Liver (tissue), 9 donors: ENCODE results near the gene PAPPA. TPM values are rescaled to one million over a fixed set of nuclear protein-coding genes. Genes with fewer than 3 reads are reported as not detected.

Experiments used
- DNase-seq: peaks from one replicate; pipeline ENCODE4 v3.0.0-alpha.2; 2017; ENCODE audit warnings: low spot score
- H3K27ac ChIP-seq, 2 donors: one replicate each; pipeline ENCODE4 v1.7.0; 2013; ENCODE audit warnings: inconsistent platforms in 2 of 2, low read length in 2 of 2, control low read depth in 1 of 2, low read depth in 1 of 2, mild to moderate bottlenecking in 1 of 2
- H3K27me3 ChIP-seq, 4 donors: one replicate each; pipeline versions ENCODE4 v1.6.1 to v1.7.0; 2013; ENCODE audit warnings: low read length in 3 of 4, inconsistent platforms in 1 of 4, mild to moderate bottlenecking in 1 of 4, moderate library complexity in 1 of 4; ENCODE audit not compliant: control insufficient read depth in 4 of 4, insufficient read depth in 4 of 4
- H3K36me3 ChIP-seq, 4 donors: one replicate each; pipeline versions ENCODE4 v1.6.1 to v1.7.0; 2013; ENCODE audit warnings: low read length in 3 of 4, mild to moderate bottlenecking in 3 of 4, low read depth in 1 of 4, moderate library complexity in 1 of 4; ENCODE audit not compliant: control insufficient read depth in 4 of 4, insufficient read depth in 3 of 4
- H3K4me1 ChIP-seq, 4 donors: one replicate each; pipeline versions ENCODE4 v1.6.1 to v1.7.0; 2013; ENCODE audit warnings: low read length in 3 of 4, mild to moderate bottlenecking in 3 of 4, moderate library complexity in 1 of 4; ENCODE audit not compliant: control insufficient read depth in 4 of 4, insufficient read depth in 4 of 4
- H3K4me3 ChIP-seq, 3 donors: one replicate each; pipeline versions ENCODE4 v1.6.1 to v1.7.0; 2013; ENCODE audit warnings: low read length in 3 of 3, control low read depth in 1 of 3, low read depth in 1 of 3, mild to moderate bottlenecking in 1 of 3
- H3K9ac ChIP-seq, 2 donors: one replicate each; pipeline ENCODE4 v1.7.0; 2013; ENCODE audit warnings: low read length in 2 of 2, mild to moderate bottlenecking in 2 of 2, moderate library complexity in 2 of 2, control low read depth in 1 of 2, low read depth in 1 of 2
- H3K9me3 ChIP-seq, 4 donors: one replicate each; pipeline versions ENCODE4 v1.6.1 to v1.7.0; 2013; ENCODE audit warnings: low read length in 3 of 4; ENCODE audit not compliant: control insufficient read depth in 4 of 4
- ATF3 ChIP-seq: IDR thresholded peaks from 2 replicates; pipeline ENCODE4 v1.6.1; 2016; ENCODE audit warnings: antibody characterized with exemption
- CTCF ChIP-seq: fragments of 150-350 bp; IDR thresholded peaks from 2 replicates; pipeline ENCODE4 v1.5.1; 2017; ENCODE audit warnings: improper control_type of control experiment, low read depth, low read length; ENCODE audit not compliant: missing input control
- EGR1 ChIP-seq, 2 donors: IDR thresholded peaks; 2 replicates each; pipeline ENCODE4 v1.6.1; 2016 to 2018; ENCODE audit warnings: antibody characterized with exemption in 2 of 2, low read depth in 2 of 2
- FOXA1 ChIP-seq: IDR thresholded peaks from 2 replicates; pipeline ENCODE4 v1.6.1; 2016; ENCODE audit warnings: antibody characterized with exemption
- FOXA2 ChIP-seq: IDR thresholded peaks from 2 replicates; pipeline ENCODE4 v1.6.1; 2016; ENCODE audit warnings: antibody characterized with exemption
- GABPA ChIP-seq, 2 donors: IDR thresholded peaks in 1 of 2; conservative IDR thresholded peaks in 1 of 2; 2 replicates each; pipeline ENCODE4 v1.6.1; 2016; ENCODE audit warnings: antibody characterized with exemption in 2 of 2, mild to moderate bottlenecking in 1 of 2, moderate library complexity in 1 of 2
- HNF4A ChIP-seq, 2 donors: conservative IDR thresholded peaks; 2 replicates each; pipeline ENCODE4 v1.6.1; 2016; ENCODE audit warnings: antibody characterized with exemption in 2 of 2, mild to moderate bottlenecking in 2 of 2
- HNF4G ChIP-seq: IDR thresholded peaks from 2 replicates; pipeline ENCODE4 v1.6.1; 2016; ENCODE audit warnings: antibody characterized with exemption
- JUND ChIP-seq, 2 donors: IDR thresholded peaks; 2 replicates each; pipeline ENCODE4 v1.6.1; 2016; ENCODE audit warnings: antibody characterized with exemption in 2 of 2
- NR2F2 ChIP-seq: IDR thresholded peaks from 2 replicates; pipeline ENCODE4 v1.6.1; 2016; ENCODE audit warnings: antibody characterized with exemption
- REST ChIP-seq: IDR thresholded peaks from 2 replicates; pipeline ENCODE4 v1.6.1; 2016; ENCODE audit warnings: antibody characterized with exemption, mild to moderate bottlenecking
- RXRA ChIP-seq, 2 donors: IDR thresholded peaks; 2 replicates each; pipeline ENCODE4 v1.6.1; 2017 to 2018; ENCODE audit warnings: antibody characterized with exemption in 2 of 2, mild to moderate bottlenecking in 1 of 2
- SP1 ChIP-seq: IDR thresholded peaks from 2 replicates; pipeline ENCODE4 v1.6.1; 2018; ENCODE audit warnings: antibody characterized with exemption, mild to moderate bottlenecking
- TAF1 ChIP-seq: conservative IDR thresholded peaks from 2 replicates; pipeline ENCODE4 v1.6.1; 2016; ENCODE audit warnings: antibody characterized with exemption, mild to moderate bottlenecking
- YY1 ChIP-seq: IDR thresholded peaks from 2 replicates; pipeline ENCODE4 v1.6.1; 2016; ENCODE audit warnings: antibody characterized with exemption, mild to moderate bottlenecking
- ZBTB33 ChIP-seq: IDR thresholded peaks from 2 replicates; pipeline ENCODE4 v1.6.1; 2016; ENCODE audit warnings: antibody characterized with exemption
- WGBS: extraction: QIAGEN DNeasy Blood & Tissue Kit; methylation state at CpG from one replicate; pipeline ENCODE4 v1.1.7; 2013; 5-methylcytosine and 5-hydroxymethylcytosine counted together
- polyA plus RNA-seq, 2 donors: library from polyadenylated mRNA; stranded (reverse) in 1 of 2; unstranded in 1 of 2; fragments of 200-250 nt in 1 of 2; fragments of >200 nt in 1 of 2; fragmentation: Nextera tagmentation in 1 of 2; extraction: Ambion mirVana in 1 of 2; gene quantifications; one replicate each; pipeline versions ENCODE4 v1.2.1 to v1.2.3, GENCODE V29; 2013 to 2015
- total RNA-seq, 2 donors: library from RNA; depleted of rRNA; stranded (reverse); fragments of >200 nt; gene quantifications; one replicate each; pipeline ENCODE4 v1.2.3, GENCODE V29; 2014
- donor health status: healthy.
- donor health status: healthy.
- donor health status: healthy.
- donor health status: healthy.
- donor health status: healthy.

The PAPPA gene
- total and polyA plus RNA-seq, 4 donors: 0.03 to 0.33 (median 0.20) TPM

GRCh38 chr9:116142706-116143492 is 10.7 kb upstream of the PAPPA start:
- H3K9ac ChIP-seq: no peak overlapping the region
- H3K36me3 ChIP-seq: no peaks in the 10 kb centered on the region
- TF ChIP-seq JUND (IDR thresholded peaks at IDR 0.05) (no peak), HNF4G (no peak), EGR1 (IDR thresholded peaks at IDR 0.05; ENCODE audit: low read depth in 2 of 2) (no peak), YY1 (no peak), ATF3 (no peak), GABPA (IDR thresholded peaks at IDR 0.05 in 1 of 2, conservative IDR thresholded peaks at IDR 0.05 in 1 of 2) (no peak), FOXA1 (no peak), REST (no peak), TAF1 (no peak), HNF4A (conservative IDR thresholded peaks at IDR 0.05) (no peak), RXRA (IDR thresholded peaks at IDR 0.05) (no peak), NR2F2 (no peak), CTCF (no peak), ZBTB33 (no peak), SP1 (no peak), FOXA2 (no peak)
- H3K27me3 ChIP-seq: peaks cover 0 to 22% (median 0%) of the 10 kb centered on the region in 4 donors
- WGBS: 80% methylated on average over 5 of the region's 5 CpGs
- no peaks in the 10 kb centered on the region for H3K9me3 ChIP-seq
- H3K4me3 ChIP-seq: no peak overlapping the region
- DNase-seq: no peak
- H3K27ac ChIP-seq: no peak overlapping the region
- H3K4me1 ChIP-seq: no peaks in the 10 kb centered on the region

GRCh38 chr9:116144038-116144437 is 9.6 kb upstream of the PAPPA start:
- no peaks in the 10 kb centered on the region for H3K36me3 ChIP-seq
- H3K27me3 ChIP-seq: peaks cover 0 to 22% (median under 1%) of the 10 kb centered on the region in 4 donors
- no peak overlapping the region for H3K27ac ChIP-seq
- no peaks in the 10 kb centered on the region for H3K9me3 ChIP-seq
- no peak for DNase-seq
- no peak overlapping the region for H3K4me3 ChIP-seq
- no peaks in the 10 kb centered on the region for H3K4me1 ChIP-seq
- no peak overlapping the region for H3K9ac ChIP-seq
- WGBS: 65% methylated on average over 5 of the region's 5 CpGs
- TF ChIP-seq ZBTB33: no peak
- TF ChIP-seq CTCF: no peak
- TF ChIP-seq JUND (IDR thresholded peaks at IDR 0.05): no peak
- no peak for TF ChIP-seq REST
